Measurements from ENCODE around the gene ZSCAN26.

The ZSCAN26 gene

GRCh38 chr6:28322661-28323060 is 55.7 kb downstream of the ZSCAN26 start:
- Histone ChIP-seq H2AFZ (ENCODE audit: low read length) (no peak overlapping the region), H3K4me2 (ENCODE audit: low read depth, low read length, poor library complexity, severe bottlenecking) (no peak overlapping the region), H3K9me3 (ENCODE audit: insufficient read depth, low read depth, low read length) (peaks cover 19% of the 10 kb centered on the region; the same call in 1 of the 2 replicates), H3F3A (ENCODE audit: low read depth) (no peaks in the 10 kb centered on the region), H3K36me3 (ENCODE audit: insufficient read depth, low read length) (0 out of 2 replicates have a peak, but pooled peaks cover 7% of the 10 kb centered on the region), H3K79me2 (ENCODE audit: insufficient read depth, low read length) (no peaks in the 10 kb centered on the region), H3K9ac (ENCODE audit: low read depth, low read length, poor library complexity, severe bottlenecking) (no peak overlapping the region), H3K4me1 (ENCODE audit: insufficient read depth, low read length, poor library complexity, severe bottlenecking) (no peaks in the 10 kb centered on the region), H3K9me2 (replicated peaks; ENCODE audit: low read depth, low read length) (no peaks in the 10 kb centered on the region), H3K27me3 (ENCODE audit: insufficient read depth, low read length, poor library complexity, severe bottlenecking) (peaks cover 4% of the 10 kb centered on the region), H3K4me3 (ENCODE audit: low read length, poor library complexity, severe bottlenecking) (no peak overlapping the region), H4K20me1 (ENCODE audit: insufficient read depth, low read length, poor library complexity, severe bottlenecking) (no peaks in the 10 kb centered on the region)
- TF ChIP-seq EZH2phosphoT487 (IDR thresholded peaks at IDR 0.05; ENCODE audit: borderline replicate concordance) (no peak), CTCF (conservative IDR thresholded peaks at IDR 0.05; ENCODE audit: low read length) (no peak)

GRCh38 chr6:28323813-28324424 is 57.0 kb downstream of the ZSCAN26 start:
- Histone ChIP-seq H3K4me3 (ENCODE audit: low read length, poor library complexity, severe bottlenecking) (no peak overlapping the region), H3K27me3 (ENCODE audit: insufficient read depth, low read length, poor library complexity, severe bottlenecking) (peaks cover 4% of the 10 kb centered on the region), H3F3A (ENCODE audit: low read depth) (no peaks in the 10 kb centered on the region), H4K20me1 (ENCODE audit: insufficient read depth, low read length, poor library complexity, severe bottlenecking) (no peaks in the 10 kb centered on the region), H3K36me3 (ENCODE audit: insufficient read depth, low read length) (0 out of 2 replicates have a peak, but pooled peaks cover 7% of the 10 kb centered on the region), H3K4me2 (ENCODE audit: low read depth, low read length, poor library complexity, severe bottlenecking) (no peak overlapping the region), H3K9me3 (ENCODE audit: insufficient read depth, low read depth, low read length) (peaks cover 19% of the 10 kb centered on the region; the same call in 1 of the 2 replicates), H3K9ac (ENCODE audit: low read depth, low read length, poor library complexity, severe bottlenecking) (no peak overlapping the region), H2AFZ (ENCODE audit: low read length) (no peak overlapping the region), H3K4me1 (ENCODE audit: insufficient read depth, low read length, poor library complexity, severe bottlenecking) (no peaks in the 10 kb centered on the region), H3K79me2 (ENCODE audit: insufficient read depth, low read length) (no peaks in the 10 kb centered on the region), H3K9me2 (replicated peaks; ENCODE audit: low read depth, low read length) (no peaks in the 10 kb centered on the region)
- TF ChIP-seq CTCF (conservative IDR thresholded peaks at IDR 0.05; ENCODE audit: low read length): no peak
- TF ChIP-seq EZH2phosphoT487 (IDR thresholded peaks at IDR 0.05; ENCODE audit: borderline replicate concordance): no peak

GRCh38 chr6:28326371-28326948 is 59.5 kb downstream of the ZSCAN26 start:
- Histone ChIP-seq H3K36me3 (ENCODE audit: insufficient read depth, low read length) (0 out of 2 replicates have a peak, but pooled peaks cover 7% of the 10 kb centered on the region), H3K79me2 (ENCODE audit: insufficient read depth, low read length) (no peaks in the 10 kb centered on the region), H3K4me2 (ENCODE audit: low read depth, low read length, poor library complexity, severe bottlenecking) (no peak overlapping the region), H3K4me3 (ENCODE audit: low read length, poor library complexity, severe bottlenecking) (no peak overlapping the region), H3K9ac (ENCODE audit: low read depth, low read length, poor library complexity, severe bottlenecking) (no peak overlapping the region), H2AFZ (ENCODE audit: low read length) (no peak overlapping the region), H3K9me3 (ENCODE audit: insufficient read depth, low read depth, low read length) (peaks cover 19% of the 10 kb centered on the region; the same call in 1 of the 2 replicates), H3K9me2 (replicated peaks; ENCODE audit: low read depth, low read length) (no peaks in the 10 kb centered on the region), H3K4me1 (ENCODE audit: insufficient read depth, low read length, poor library complexity, severe bottlenecking) (no peaks in the 10 kb centered on the region), H3F3A (ENCODE audit: low read depth) (no peaks in the 10 kb centered on the region), H3K27me3 (ENCODE audit: insufficient read depth, low read length, poor library complexity, severe bottlenecking) (peaks cover 4% of the 10 kb centered on the region), H4K20me1 (ENCODE audit: insufficient read depth, low read length, poor library complexity, severe bottlenecking) (no peaks in the 10 kb centered on the region)
- TF ChIP-seq CTCF (conservative IDR thresholded peaks at IDR 0.05; ENCODE audit: low read length) (no peak), EZH2phosphoT487 (IDR thresholded peaks at IDR 0.05; ENCODE audit: borderline replicate concordance) (no peak)
